NCI-H1417 treated with DMSO at 0.1 percent for 48 hours (cell line): ENCODE measurements around the gene PPM1F.
"Not testable (repeated sequence)": the region's sequence is repeated elsewhere in the genome, so short reads cannot be mapped to it uniquely, and the experiment has no call there.

Experiments
- DNase-seq: peaks from one replicate; lab custom pipeline; 2025; lab: John Stamatoyannopoulos, UW

PPM1F gene

DNA sequence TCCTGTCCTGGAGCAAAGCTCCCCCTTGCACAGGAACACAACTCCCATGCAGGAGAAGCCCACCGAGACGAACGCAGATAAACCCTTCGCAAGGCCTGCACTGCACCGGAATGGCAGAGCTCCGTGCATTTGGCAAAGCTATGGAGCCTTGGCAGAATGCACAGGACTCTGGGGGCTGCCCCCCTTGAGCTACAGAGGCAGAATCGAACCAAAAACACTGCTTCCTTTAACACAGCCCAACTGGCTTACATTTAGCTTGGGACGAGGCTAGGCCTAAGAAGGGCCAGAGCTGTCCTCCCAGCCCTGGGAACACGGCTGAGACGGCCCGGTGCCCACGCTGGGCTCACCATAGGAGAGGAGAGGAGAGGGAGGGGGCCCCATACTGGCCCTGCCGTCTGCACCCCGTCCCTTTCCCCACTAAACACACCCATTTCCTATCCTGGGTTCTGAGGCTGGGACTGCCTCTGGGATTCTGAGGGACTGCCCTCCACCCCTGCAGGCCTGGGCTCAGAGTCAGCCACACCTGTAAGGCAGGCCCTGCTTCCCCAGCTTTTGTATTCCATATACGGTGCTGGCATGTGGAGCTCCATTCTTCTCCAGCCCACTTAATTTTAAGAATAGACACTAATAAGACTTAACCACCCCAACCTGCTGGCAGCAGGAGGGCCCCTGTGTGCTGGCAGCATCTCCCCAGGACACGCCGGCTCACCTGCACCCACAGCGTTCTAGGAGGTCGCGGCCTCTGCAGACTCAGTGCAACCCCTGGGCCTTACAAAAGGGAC is 32.9 kb downstream of the PPM1F start:
- no peak for DNase-seq

DNA sequence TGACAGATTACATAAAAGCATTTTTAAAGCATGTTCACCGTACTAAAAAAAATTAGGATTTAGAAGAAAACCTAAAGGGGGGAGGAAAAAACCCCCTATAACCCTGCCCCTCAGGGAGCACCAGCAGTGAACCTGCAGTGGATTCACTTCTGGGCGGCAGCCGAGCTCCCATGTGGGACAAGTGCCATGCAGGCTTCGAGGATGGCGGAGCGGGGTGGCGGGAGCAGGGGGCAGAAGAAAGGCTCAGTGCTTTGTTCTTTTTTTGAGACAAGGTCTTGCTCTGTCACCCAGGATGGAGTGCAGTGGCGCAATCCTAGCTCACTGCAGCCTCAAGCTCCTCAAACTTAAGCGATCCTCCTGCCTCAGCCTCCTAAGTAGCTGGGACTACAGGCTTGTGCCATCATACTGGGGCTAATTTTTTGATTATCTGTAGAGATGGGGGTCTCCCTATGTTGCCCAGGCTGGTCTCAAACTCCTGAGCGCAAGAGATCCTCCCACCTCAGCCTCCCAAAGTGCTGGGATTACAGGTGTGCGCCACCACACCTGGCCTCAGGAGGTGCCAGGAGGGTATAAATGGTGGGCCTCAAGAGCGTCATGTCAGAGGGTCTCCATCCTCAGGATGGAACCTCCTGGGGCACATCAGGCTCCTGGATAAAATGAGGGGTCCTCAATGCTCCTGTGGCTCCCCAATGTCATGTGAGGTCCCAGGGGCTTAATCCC is 34.0 kb downstream of the PPM1F start:
- DNase-seq = no peak

DNA sequence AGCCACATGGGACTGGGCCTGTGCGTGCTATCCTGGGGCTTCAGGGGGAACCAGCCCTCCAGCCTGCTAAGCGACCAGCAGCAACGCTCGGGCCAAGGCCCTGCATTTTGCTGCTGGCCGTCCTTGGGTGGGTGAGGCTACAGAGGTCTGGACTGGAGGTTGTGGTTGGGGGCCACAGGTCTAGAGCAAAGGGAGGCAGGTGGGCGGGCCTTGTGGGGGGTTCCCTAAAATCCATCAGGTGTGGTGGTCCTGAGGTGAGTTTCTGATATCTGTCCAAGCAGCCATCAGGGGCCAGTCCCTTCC is 34.7 kb downstream of the PPM1F start:
- no peak for DNase-seq

DNA sequence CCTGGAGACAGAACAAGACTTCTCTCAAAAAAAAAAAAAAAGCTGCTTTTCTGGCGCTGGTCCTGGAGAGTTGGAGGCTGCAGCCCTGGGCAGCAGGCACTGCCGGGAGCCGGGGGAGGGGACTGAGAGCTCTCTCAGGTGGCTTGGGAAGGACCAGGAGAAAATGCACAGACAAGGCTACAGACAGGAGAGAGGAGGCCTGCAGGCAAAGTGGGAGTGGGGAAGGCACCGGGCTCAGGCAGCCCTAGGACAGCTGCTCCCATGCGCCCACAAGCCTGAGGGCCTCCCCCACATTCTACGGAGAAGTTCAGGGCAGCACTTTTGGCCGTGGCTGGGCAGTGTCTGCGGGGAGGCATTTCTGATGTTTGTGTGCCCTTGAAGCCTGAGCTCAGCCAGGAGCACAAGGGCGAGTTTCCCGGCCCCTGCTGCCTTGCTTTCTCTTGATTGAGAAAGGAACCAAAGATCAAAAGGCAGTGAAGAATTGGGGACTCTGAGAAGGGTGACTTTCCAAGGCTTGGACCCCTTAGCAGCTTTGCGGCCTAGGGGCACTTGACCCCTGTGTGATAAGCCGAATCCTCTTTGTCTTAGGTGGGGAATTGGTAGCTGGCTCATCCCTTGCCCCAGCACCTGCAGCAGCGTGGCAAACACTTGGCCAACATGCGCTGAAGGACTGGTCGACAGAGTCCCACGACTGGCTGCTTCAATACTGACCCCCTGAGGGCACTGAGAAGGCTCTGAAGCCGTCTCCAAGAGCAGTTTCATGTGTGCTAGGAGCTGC is 35.3 kb downstream of the PPM1F start:
- no peak for DNase-seq

DNA sequence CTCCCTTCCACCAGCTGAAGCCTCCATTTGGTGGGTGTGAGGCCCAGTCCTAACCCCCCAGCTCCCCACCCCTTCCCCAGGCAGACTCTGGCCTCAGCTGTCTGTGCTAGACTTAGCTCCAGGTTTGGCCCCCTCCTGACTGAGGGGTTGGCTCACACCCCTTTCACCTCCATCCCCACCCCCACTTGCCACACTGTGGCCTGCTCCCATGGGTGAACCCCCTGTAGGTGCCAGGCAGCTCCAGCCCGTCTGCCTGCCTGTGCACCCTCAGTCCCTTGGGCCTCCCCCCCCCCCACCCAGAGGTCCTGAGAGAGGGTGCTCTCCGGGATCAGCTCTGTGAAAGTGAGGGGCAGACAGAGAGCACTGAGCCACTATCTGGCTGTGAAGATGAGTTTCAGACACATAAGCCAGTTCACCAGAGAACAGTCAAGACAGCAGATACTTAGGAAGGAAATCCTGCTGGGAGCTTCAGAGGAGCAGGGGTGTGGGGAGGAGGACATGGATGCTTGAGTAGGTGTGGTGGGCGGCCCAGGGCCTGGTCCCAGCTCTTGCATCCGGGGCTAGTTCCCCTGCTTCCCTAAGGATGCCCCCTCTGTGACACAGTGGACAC is 36.2 kb downstream of the PPM1F start:
- no peak for DNase-seq

DNA sequence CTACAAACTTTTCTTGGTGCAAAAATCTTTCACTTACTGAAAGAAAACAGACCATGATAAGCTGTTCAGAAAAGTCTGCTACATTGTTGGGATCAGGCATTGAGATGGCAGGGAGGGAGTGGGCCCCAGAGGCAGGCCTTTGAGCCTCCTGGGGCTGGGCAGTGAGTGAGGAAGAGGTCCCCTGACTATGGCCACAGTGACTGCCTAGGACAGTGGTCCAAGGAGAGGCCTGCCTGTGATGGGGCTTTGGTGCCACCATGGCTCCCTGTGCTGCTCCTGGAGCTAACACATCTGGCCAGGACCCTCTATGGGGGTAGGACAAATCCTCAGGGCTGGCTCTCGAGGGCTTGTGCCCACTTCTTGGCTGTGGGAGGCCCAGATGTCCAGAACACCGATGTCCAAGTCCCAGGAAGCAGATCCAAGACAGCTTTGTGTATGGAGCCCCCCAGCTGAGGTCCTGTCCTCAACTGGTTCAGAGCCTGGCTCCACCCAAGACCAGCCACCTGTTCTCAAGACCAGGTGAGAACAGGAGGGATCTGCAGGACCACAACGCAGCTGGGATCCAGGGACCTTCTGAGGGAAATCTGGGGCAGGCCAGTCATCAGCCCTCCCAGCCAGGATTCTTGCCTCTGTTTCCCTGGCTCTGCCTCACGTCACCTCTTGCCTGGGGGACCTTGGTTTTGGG is 36.9 kb downstream of the PPM1F start:
- DNase-seq = no peak

DNA sequence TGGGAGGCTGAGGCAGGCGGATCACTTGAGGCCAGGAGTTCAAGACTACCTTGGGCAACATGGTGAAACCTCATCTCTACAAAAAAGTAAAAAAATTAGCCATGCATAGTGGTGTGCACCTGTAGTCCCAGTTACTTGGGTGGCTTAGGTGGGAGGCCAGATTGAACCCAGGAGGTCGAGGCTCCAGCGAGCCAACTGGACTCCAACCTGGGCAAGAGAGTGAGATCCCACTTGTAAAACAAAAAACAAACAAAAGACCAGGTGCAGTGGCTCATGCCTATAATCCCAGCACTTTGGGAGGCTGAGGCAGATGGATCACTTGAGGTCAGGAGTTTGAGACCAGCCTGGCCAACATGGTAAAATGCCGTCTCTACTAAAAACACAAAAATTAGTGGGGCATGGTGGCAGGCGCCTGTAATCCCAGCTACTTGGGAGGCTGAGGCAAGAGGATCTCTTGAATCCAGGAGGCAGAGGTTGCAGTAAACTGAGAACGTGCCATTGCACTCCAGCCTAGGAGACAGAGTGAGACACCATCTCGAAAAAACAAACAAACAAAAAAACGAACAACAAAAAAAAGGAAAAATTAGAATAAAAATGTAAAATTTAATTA is 38.5 kb downstream of the PPM1F start:
- not testable (repeated sequence) for DNase-seq

DNA sequence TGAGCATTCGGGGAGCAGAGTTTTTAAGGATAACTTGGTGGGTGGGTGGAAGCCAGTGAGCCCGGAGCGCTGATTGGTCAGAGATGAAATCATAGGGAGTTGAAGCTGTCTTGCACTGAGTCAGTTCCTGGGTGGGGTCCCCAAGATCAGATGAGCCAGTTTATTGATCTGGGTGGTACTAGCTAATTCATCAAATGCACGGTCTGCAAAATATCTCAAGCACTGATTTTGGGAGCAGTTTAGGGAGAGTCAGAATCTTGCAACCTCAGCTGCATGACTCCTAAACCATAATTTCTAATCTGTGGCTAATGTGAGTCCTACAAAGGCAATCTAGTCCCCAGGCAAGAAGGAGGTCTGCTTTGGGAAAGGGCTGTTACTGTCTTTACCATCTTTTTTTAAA is 42.3 kb downstream of the PPM1F start:
- DNase-seq = not testable (repeated sequence)

DNA sequence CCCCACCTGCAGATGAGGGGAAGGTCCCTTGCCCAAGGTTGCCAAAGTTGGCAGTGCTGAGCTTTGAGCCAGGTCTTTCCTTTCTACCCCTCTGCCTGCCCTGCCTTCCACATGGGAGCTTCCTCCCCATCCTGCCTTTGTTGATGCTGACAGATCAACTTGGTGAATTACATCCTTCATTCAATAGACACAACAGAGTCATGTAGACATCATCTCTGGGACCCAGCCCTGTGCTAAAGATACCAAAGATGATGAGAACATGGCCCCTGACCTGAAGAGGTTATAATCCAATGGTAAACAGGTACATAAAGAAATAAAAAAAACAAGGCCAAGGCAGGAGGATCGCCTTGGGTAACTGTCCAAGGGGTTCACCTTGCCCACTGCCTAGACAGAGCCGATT is 42.8 kb downstream of the PPM1F start:
- no peak for DNase-seq

DNA sequence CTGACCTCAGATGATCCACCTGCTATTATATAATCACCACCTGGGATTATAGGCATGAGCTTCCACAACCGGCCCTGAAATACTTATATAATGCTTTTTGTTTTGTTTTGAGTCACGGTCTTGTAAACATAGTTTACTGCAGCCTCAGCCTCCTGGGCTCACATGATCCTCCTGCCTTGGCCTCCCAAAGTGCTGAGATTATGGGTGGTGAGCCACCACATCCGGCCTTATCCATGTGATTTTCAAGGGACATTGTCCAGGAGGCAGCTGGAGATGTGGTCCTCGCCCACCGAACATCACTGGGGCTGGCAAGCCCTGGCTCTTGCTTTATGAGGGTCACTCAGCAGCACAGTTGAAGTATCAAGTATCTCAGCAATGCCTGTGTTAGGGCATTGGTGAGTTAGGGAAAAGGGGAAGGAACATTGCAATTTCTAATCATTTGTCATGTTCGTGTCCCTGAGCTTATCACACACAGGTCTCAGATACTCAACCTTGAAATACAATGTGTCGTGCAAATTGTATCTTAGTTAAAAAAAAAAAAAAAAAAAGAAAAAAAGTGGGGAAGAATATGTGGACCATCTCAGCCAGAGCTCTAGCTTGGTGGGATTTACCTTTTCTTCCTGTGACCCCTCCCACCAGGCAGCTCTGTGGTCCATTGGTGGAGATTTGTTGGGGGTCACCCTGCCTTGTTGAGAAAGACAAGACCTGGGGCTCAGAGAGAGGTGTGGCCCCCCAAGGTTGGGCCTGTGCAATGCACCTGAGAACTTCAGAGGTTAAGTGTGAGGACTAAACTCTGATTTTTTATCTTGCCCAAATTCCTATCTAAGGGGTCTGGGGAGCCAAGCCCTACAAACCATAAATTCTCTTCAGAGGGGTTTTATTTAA is 44.8 kb downstream of the PPM1F start:
- no peak for DNase-seq

DNA sequence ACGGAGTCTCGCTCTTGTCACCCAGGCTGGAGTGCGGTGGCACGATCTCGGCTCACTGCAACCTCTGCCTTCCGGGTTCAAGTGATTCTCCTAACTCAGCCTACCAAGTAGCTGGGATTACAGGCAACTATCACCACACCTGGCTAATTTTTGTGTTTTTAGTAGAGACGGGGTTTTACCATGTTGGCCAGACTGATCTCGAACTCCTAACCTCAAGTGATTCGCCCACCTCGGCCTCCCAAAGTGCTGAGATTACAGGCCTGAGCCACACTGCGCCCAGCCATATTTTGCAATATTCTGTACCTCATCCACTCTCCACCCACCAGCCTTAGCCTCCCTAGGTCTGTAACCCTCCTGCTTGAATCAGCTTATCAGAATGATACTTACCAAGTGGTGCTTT is 47.4 kb downstream of the PPM1F start:
- DNase-seq = not testable (repeated sequence)

DNA sequence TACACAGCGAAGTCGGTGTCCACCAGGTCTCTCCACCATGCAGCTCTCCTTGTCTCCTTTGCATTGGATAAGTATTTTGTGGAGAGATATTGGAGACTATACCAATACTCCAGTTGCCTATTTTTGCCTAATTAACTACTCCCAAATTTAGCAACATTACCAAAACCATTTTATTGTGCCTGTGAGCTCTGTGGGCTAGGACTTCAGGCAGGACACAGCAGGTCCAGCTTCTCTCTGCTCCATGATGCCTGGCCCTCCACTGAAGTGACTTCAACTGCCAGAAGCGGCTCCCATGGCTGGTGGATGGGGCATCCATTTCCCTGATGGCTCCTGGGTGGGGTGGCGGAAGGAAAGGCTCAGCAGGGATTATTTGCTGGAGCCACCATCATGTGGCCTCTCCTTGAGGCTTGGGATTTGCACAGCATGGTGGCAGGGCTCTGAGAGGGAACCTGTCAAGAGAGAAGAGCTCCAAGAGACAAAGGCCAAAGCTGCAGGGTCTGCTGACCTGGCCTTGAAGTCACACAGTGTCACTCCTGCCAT is 48.3 kb downstream of the PPM1F start:
- DNase-seq = no peak

DNA sequence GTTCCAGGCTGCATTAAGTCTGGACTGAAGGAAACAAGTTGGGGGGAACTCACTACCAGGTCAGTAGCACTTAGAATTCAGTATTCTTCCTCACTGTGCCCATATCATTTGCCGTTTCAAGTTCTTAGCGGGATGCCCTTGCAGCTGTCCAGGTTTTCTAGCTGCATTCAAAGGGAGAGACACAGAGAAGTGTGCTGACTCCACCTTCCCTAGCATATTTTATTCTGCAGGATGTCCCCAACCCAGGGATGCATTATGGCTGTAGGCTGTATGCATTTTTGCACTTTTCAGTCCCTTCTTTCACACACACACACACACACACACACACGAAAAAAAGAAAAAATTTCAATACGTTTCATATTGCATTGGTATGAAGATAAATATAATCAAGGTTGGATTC is 49.4 kb downstream of the PPM1F start:
- DNase-seq = no peak

DNA sequence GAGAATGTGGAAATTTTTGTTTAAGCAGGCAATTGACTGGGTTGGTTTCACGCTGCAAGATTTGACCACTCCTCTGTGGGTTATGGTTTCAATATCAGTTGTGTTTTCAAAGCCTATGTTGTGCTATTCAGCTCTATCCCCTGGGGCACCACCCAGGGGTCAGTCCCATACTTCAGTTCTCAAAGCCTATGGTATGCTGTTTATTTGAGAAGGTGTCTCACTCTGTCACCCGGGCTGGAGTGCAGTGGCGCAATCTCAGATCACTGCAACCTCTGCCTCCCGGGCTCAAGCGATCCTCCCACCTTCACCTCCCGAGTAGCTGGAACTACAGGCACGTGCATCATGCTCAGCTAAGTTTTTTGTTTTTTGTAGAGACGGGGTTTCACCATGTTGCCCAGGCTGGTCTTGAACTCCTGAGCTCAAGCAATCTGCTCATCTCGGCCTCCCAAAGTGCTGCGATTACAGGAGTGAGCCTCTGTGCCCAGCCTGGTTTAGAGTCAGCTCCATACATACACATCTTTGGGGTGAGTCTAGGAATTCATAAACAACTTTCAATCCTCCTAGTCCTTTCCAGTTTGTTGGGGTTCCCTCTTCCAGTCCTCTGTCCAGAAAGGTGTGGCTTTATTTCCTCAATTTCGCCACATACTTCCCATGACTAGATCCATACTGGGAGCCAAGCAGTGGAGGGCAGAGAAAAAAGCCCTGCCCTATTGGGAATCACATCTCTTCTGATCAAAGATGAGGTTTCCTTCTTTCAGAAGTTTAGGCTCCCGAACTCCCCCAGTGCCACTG is 50.2 kb downstream of the PPM1F start:
- no peak for DNase-seq

DNA sequence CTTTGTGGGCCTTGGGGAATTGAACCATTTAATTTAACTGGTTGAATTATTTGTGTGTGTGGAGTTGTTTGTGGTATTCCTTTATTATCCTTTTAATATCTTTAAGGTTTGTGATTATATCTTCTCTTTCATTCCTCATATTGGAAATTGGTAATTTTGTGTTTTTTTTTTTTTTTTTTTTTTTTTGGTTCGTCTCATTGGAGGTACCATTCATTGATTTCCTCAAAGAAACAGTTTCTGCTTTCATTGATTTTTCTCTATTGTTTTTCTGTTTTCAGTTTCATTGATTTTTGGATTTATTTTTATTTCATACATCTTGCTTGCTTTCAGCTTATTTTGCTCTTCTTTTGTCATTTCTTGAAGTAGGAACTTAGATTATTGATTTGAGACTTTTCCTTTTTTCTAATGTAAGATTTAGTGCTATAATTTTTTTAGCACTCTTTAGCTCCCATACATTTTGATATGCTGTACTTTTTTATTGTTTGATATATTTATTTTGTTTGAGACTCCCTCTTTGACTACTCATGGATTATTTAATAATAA is 54.2 kb downstream of the PPM1F start:
- DNase-seq = no peak

DNA sequence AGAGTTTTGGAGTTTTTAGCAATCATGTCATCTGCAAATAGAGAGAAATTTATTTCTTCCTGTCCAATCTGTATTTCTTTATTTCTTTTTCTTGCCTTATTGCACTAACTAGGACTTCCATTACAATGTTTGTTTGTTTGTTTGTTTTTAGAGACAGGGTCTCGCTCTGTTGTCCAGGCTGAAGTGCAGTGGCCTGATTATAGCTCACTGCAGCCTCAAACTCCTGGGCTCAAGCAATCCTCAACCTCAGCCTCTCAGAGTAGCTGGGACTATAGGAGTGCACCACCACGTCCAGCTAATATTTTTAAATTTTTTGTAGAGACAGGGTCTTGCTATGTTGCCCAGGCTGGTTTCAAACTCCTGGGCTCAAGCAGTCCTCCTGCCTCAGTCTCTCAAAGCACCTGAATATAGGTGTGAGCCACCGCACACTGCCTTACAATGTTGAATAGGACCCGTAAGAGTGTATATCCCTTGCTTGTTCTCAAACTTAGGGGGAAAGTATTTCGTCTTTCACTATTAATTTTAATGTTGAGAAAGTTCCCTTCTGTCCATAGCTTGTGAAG is 55.6 kb downstream of the PPM1F start:
- DNase-seq = no peak

DNA sequence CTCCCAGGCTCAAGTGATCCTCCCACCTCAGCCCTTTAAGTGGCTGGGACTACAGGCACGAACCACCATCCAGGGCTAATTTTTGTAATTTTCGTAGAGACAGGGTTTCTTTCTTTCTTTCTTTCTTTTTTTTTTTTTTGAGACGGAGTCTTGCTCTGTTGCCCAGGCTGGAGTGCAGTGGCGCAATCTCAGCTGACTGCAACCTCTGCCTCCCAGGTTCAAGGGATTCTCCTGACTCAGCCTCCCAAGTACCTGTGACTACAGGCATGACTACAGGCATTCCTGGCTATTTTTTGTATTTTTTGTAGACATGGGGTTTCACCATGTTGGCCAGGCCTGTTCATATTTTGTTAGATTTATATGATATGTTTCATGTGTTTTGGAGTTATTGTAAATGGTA is 56.4 kb downstream of the PPM1F start:
- DNase-seq = not testable (repeated sequence)

DNA sequence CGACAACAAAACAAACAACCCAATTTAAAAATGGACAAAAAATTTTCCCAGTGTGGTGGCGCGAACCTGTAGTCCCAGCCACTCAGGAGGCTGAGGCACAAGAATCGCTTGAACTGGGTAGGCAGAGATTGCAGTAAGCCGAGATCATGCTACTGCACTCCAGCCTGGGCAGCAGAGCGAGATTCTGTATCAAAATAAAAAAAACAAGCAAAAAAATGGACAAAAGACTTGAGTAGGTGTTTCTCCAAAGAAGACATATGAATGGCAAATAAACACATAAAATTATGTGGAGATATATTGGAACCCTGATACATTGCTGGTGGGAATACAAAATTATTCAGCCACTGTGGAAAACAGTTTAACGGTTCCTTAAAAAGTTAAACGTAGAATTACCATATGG is 57.8 kb downstream of the PPM1F start:
- DNase-seq = no peak
